Testis (tissue), 3 donors: ENCODE results near the gene CHMP6. TPM values are rescaled to one million over a fixed set of nuclear protein-coding genes. Genes with fewer than 3 reads are reported as not detected.

Source experiments
- DNase-seq: peaks from one replicate; pipeline ENCODE4 v3.0.0-alpha.2; 2019
- H3K27ac ChIP-seq, 2 donors: fragments of 200-600 bp; sonication (generic); one replicate each; pipeline ENCODE4 v1.5.1; 2019
- H3K27me3 ChIP-seq: fragments of 200-600 bp; sonication (generic); one replicate; pipeline ENCODE4 v1.5.1; 2019
- H3K36me3 ChIP-seq: fragments of 200-600 bp; sonication (generic); one replicate; pipeline ENCODE4 v1.5.1; 2017; ENCODE audit warnings: low read depth; ENCODE audit errors: missing control alignments
- H3K4me1 ChIP-seq: fragments of 200-600 bp; sonication (generic); one replicate; pipeline ENCODE4 v1.5.1; 2019
- H3K4me3 ChIP-seq, 2 donors: fragments of 200-600 bp; sonication (generic); one replicate each; pipeline ENCODE4 v1.5.1; 2017 to 2019
- H3K9me3 ChIP-seq: fragments of 200-600 bp; sonication (generic); one replicate; pipeline ENCODE4 v1.5.1; 2017
- POLR2A ChIP-seq: fragments of 450-650 bp; IDR thresholded peaks from one replicate; pipeline ENCODE4 v1.6.1; 2017; ENCODE audit warnings: antibody characterized with exemption, mild to moderate bottlenecking, moderate library complexity
- WGBS, 2 donors: methylation state at CpG; one replicate each; pipeline ENCODE4 v1.1.5; 2018; 5-methylcytosine and 5-hydroxymethylcytosine counted together
- intact Hi-C: fragments of 100-400 bp; cut with DNase I; formaldehyde crosslinking; loops from one replicate; pipeline ENCODE4 v1.15.1; 2023; ENCODE audit warnings: low total_unique reads
- polyA plus RNA-seq: library from polyadenylated mRNA; stranded (reverse); fragments of 350-450 nt; fragmentation: Illumina TruSeq; extraction: RNeasy Lipid Tissue Mini Kit (QIAGEN cat#74804); gene quantifications from one replicate; pipeline ENCODE4 v1.2.3, GENCODE V29; 2014; ENCODE audit warnings: low read depth, low replicate concordance; ENCODE audit not compliant: insufficient read depth
- total RNA-seq, 2 donors: library from RNA; depleted of rRNA; stranded (reverse); fragments of >200 nt; gene quantifications; one replicate each; pipeline ENCODE4 v1.2.3, GENCODE V29; 2016
- TF ChIP-seq, protein P1 (sequence below), 3 experiments: fragments of 450-650 bp in 2 of 3; fragments of 200-600 bp in 1 of 3; sonication (generic) in 1 of 3; IDR thresholded peaks; one replicate each; pipeline ENCODE4 v1.5.1; 2016 to 2019; ENCODE audit warnings: antibody characterized with exemption in 3 of 3, mild to moderate bottlenecking in 2 of 3, moderate library complexity in 1 of 3

CHMP6 gene
- total and polyA plus RNA-seq, 3 donors from 2014 or later, result 18.5 to 29.8 (median 28.2) TPM

DNA sequence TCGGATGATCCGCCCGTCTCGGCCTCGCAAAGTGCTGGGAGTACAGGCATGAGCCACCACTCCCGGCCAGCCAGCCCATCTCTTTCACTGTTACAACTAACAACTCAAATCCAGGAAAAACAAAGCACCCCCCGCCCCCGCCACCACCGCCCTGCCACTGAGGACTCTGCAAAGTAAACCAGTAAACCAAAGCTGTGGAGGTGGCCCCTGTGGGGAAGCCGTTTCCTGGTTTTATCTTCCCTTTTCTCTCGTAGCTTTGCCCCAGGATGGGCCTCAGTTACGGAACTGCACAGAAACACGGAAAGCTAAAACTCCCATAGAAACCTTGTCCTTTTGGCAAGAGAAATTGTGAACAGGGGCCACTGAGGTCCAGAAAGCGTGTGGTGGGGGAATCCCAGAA is 17.5 kb downstream of the CHMP6 start:
- no peak for DNase-seq
- Histone ChIP-seq H3K27ac (no peak overlapping the region), H3K27me3 (no peaks in the 10 kb centered on the region), H3K4me3 (no peak overlapping the region), H3K9me3 (no peaks in the 10 kb centered on the region), H3K36me3 (no peaks in the 10 kb centered on the region), H3K4me1 (no peaks in the 10 kb centered on the region)
- WGBS, 2 donors, result 89 to 93% methylated on average over 14 of the region's 14 CpGs
- intact Hi-C loops, result no loop called here
- TF ChIP-seq POLR2A, result no peak
- TF ChIP-seq, protein P1, sequence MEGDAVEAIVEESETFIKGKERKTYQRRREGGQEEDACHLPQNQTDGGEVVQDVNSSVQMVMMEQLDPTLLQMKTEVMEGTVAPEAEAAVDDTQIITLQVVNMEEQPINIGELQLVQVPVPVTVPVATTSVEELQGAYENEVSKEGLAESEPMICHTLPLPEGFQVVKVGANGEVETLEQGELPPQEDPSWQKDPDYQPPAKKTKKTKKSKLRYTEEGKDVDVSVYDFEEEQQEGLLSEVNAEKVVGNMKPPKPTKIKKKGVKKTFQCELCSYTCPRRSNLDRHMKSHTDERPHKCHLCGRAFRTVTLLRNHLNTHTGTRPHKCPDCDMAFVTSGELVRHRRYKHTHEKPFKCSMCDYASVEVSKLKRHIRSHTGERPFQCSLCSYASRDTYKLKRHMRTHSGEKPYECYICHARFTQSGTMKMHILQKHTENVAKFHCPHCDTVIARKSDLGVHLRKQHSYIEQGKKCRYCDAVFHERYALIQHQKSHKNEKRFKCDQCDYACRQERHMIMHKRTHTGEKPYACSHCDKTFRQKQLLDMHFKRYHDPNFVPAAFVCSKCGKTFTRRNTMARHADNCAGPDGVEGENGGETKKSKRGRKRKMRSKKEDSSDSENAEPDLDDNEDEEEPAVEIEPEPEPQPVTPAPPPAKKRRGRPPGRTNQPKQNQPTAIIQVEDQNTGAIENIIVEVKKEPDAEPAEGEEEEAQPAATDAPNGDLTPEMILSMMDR (IDR thresholded peaks at IDR 0.05), result no peak

DNA sequence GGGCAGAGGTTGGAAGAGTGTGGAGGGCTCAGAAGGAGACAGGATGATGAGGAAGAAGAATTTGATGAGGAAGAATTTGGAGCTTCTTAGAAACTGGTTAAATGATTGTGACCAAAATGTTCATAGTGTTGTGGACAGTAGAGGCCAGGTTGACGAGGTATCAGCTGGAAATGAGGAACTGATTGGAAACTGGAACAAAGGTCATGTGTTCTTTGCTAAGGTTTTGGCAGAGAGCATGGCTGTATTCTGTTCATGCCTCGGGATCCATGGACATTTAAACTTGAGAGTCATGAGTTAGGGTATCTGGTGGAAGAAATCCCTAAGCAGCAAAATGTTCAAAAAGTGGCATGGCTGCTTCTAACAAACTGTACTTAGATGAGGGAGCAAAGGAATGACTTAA is 19.3 kb downstream of the CHMP6 start:
- Histone ChIP-seq H3K36me3 (no peaks in the 10 kb centered on the region), H3K9me3 (no peaks in the 10 kb centered on the region), H3K4me1 (no peaks in the 10 kb centered on the region), H3K27ac (no peak overlapping the region), H3K4me3 (no peak overlapping the region), H3K27me3 (no peaks in the 10 kb centered on the region)
- intact Hi-C loops, result no loop called here
- WGBS, 2 donors, result 82 to 83% methylated on average over 2 of the region's 2 CpGs
- TF ChIP-seq, protein P1 (IDR thresholded peaks at IDR 0.05), result no peak
- TF ChIP-seq POLR2A, result no peak
- no peak for DNase-seq

DNA sequence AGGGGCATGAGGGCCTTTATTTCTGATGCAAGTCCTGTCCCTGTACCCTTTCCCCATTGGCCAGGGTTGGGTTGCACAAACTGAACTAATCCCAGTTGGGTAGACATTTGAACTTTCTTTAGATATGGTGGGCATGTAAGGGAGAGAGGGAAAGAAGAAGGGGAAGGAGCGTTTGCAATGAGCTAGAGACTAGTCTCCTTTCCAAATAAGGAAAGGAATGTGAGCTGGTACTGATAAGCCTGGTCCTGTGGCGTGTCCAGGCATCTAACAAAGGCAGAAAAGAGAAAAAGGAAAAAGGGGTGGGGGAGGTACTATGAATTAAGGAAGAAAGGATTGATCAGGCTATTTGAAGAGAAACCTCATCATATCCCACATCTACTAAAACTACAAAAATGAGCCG is 20.3 kb downstream of the CHMP6 start:
- Histone ChIP-seq H3K36me3 (no peaks in the 10 kb centered on the region), H3K27ac (no peak overlapping the region), H3K4me1 (no peaks in the 10 kb centered on the region), H3K4me3 (no peak overlapping the region), H3K9me3 (no peaks in the 10 kb centered on the region), H3K27me3 (no peaks in the 10 kb centered on the region)
- intact Hi-C loops, result no loop called here
- TF ChIP-seq POLR2A, result no peak
- TF ChIP-seq, protein P1 (IDR thresholded peaks at IDR 0.05), result no peak
- 54 to 73% methylated on average over 3 of the region's 3 CpGs for WGBS, 2 donors
- no peak for DNase-seq

DNA sequence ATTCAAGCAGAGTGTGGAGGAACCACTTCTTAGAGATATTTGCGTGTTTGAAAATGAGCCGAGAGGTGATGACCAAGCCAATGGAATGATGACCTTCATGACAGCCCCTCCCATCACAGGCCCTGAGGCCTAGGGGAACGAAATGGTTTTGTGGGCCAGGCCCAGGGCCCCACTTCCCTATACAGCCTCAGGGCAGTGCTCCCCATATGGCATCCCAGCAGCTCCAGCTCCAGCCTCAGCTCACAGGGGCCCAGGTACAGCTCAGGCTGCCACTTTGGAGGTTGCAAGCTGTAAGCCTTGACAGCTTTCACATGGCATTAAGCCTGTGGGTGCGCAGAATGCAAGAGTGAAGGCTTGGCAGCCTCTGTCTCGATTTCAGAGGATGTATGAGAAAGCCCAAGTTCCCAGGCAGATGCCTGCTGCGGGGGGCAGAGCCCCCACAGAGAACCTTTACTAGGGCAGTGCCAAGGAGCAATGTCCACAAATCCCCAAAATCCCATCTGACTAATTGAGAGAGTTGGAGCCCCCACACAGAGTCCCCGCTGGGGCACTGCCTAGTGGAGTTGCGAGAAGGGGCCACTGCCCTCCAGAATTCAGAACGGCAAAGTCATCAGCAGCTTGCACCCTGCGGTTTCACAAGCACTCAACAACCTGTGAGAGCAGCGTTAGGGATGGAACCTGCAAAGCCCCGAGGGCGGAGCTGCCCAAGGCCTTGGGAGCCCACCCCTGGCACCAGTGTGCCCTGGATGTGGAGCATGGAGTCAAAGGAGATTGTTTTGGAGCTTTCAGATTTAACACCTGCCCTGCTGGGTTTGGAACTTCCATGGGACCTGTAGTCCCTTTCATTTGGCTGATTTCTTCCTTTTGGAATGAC is 21.2 kb downstream of the CHMP6 start:
- H3K36me3 ChIP-seq, result no peaks in the 10 kb centered on the region
- H3K9me3 ChIP-seq, result no peaks in the 10 kb centered on the region
- H3K4me3 ChIP-seq, result no peak overlapping the region
- H3K27ac ChIP-seq, result no peak overlapping the region
- DNase-seq, result no peak
- 90 to 92% methylated on average over 10 to 13 of the region's 13 CpGs for WGBS, 2 donors
- intact Hi-C loops, result no loop called here
- TF ChIP-seq POLR2A, result no peak
- TF ChIP-seq, protein P1 (IDR thresholded peaks at IDR 0.05), result no peak
- peaks cover under 1% of the 10 kb centered on the region for H3K4me1 ChIP-seq
- no peaks in the 10 kb centered on the region for H3K27me3 ChIP-seq

DNA sequence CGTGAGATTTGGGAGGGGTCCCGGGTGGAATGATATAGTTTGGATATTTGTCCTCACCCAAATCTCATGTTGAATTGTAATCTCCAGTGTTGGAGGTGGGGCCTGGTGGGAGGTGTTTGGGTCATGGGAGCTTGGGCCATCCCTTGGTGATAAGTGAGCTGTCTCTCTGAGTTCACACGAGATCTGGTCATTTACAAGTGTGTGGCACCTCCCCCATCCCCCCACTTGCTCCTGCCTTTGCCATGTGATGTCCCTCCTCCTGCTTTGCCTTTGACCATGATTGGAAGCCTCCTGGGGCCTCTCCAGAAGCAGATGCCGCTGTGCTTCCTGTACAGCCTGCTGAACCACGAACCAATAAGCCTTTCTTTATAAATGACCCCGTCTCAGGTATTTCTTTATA is 22.0 kb downstream of the CHMP6 start:
- 87 to 88% methylated on average over 6 of the region's 6 CpGs for WGBS, 2 donors
- Histone ChIP-seq H3K27ac (no peak overlapping the region), H3K4me3 (no peak overlapping the region), H3K9me3 (no peaks in the 10 kb centered on the region), H3K36me3 (no peaks in the 10 kb centered on the region), H3K4me1 (peaks cover 8% of the 10 kb centered on the region), H3K27me3 (no peaks in the 10 kb centered on the region)
- TF ChIP-seq, protein P1 (IDR thresholded peaks at IDR 0.05), result no peak
- TF ChIP-seq POLR2A, result no peak
- intact Hi-C loops, result no loop called here
- no peak for DNase-seq
